ENCODE data around the gene LMNTD2. TPM values are rescaled to one million over a fixed set of nuclear protein-coding genes. Genes with fewer than 3 reads are reported as not detected.

LMNTD2 gene
- total RNA-seq, 2 experiments from 2014 or later = 2.7 to 4.9 TPM

DNA sequence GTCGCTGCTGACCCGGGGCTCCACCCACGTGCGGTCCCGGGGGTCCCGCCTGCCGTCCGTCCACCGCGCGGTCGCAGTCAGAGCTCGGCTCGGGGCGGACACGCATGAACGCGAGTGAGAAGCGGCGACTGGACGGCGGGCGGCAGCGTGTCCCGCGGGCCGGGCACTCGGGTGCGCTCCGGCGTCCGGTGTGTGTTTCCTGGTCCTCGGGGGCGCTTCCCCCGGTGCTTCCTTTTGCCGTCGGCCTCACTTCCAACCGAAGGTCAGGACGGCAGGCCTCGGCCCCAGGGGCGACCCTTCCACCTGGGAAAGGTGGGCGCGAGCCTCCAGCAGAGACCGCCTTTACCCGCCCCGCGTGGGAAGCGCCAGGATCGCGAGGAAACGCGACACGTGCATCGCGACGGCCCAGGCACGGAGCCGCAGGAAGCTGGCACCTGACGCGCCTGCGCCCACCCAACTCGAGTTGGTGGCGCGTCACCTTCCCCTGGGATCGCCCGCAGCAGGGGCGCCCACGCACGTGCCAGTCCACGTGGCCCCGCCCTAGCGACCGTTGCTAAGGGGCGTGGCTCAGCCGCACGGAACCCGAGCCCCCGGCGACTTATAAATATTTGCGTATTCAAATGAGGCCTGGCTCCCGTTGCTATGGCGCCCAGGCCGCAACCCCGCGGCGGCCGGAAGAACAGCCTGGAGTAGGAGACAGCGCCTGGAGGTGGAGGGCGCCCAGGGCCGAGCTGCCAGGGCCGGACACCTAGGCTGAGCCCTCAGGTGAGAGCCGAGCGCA is 23.5 kb downstream of the LMNTD2 start, which contains the start of gene LRRC56:
LRRC56 (plus strand) TSS at position 687 of the 781 bp plus-strand sequence. CDS start 3,158 bp downstream, outside the sequence.
- intact Hi-C loops (cut with DNase I, micrococcal nuclease) = loop anchor here in 1 of 2 experiments (1.0 to 5.0 kb wide), 2 partner anchors 18 to 185 kb away; no protein-coding TSS in a partner anchor
- peak within 1 kb of the TSS; percentile 79 for H3K4me3 Mint-ChIP-seq
- ChIA-PET CTCF (interaction anchor here (1.2 to 1.4 kb wide), 3 partner anchors 9 to 88 kb away, joined by 3 to 7 read pairs (median 5); no protein-coding TSS in a partner anchor), POLR2A (interaction anchor here (1.1 kb wide), 1 partner anchor 330 kb away, joined by 4 read pairs; the partner anchor contains the start of genes BET1L and RIC8A)
- ATAC-seq (peak; percentile 17), DNase-seq (peak; percentile 91)
- peaks cover under 1% of the 10 kb centered on the region for H3K36me3 Mint-ChIP-seq (ENCODE audit: low read depth)
- peak within 1 kb of the TSS; percentile 81 for H3K27ac Mint-ChIP-seq
- peaks cover 17% of the 10 kb centered on the region for H3K4me1 Mint-ChIP-seq
- H3K27me3 Mint-ChIP-seq = no peaks in the 10 kb centered on the region
- H3K9me3 Mint-ChIP-seq (ENCODE audit: low read depth) = no peaks in the 10 kb centered on the region

GRCh38 chr11:535519-536454 is 24.8 kb downstream of the LMNTD2 start, which contains the start of gene HRAS:
Gene HRAS (minus strand): TSS chr11:535576.
- intact Hi-C loops (cut with DNase I, micrococcal nuclease) = loop anchor here (1.0 to 5.0 kb wide), 16 partner anchors 17 to 375 kb away; partner anchors contain the start of genes CHID1 (in 1 of the 2), DEAF1 (in 1 of the 2), IRF7 (in 1 of the 2) and LMNTD2 (in 1 of the 2)
- ATAC-seq = peak; percentile 93
- Mint-ChIP-seq H3K27ac (peak within 1 kb of the TSS; percentile 81), H3K27me3 (no peaks in the 10 kb centered on the region), H3K36me3 (ENCODE audit: low read depth) (peaks cover 1% of the 10 kb centered on the region), H3K9me3 (ENCODE audit: low read depth) (no peaks in the 10 kb centered on the region), H3K4me1 (peaks cover 17% of the 10 kb centered on the region), H3K4me3 (peak within 1 kb of the TSS; percentile 79)
- POLR2A ChIA-PET = interaction anchor here (0.7 to 1.2 kb wide), 4 partner anchors 17 to 328 kb away, joined by 3 to 6 read pairs (median 4); partner anchors contain the start of genes BET1L and RIC8A
- peak; percentile 98 for DNase-seq
- CTCF ChIA-PET = interaction anchor here (0.6 to 1.4 kb wide), 11 partner anchors 10 to 785 kb away, joined by 3 to 7 read pairs (median 4); no protein-coding TSS in a partner anchor

GRCh38 chr11:535210-535518 is 25.4 kb downstream of the LMNTD2 start:
- H3K4me1 Mint-ChIP-seq = peaks cover 17% of the 10 kb centered on the region
- no peak overlapping the region for H3K27ac Mint-ChIP-seq
- H3K4me3 Mint-ChIP-seq = no peak overlapping the region
- H3K36me3 Mint-ChIP-seq (ENCODE audit: low read depth) = peaks cover 1% of the 10 kb centered on the region
- no peaks in the 10 kb centered on the region for H3K27me3 Mint-ChIP-seq
- POLR2A ChIA-PET = interaction anchor here (1.2 kb wide), 1 partner anchor 29 kb away, joined by 3 read pairs; no protein-coding TSS in a partner anchor
- intact Hi-C loops (cut with DNase I, micrococcal nuclease) = loop anchor here (1.0 to 5.0 kb wide), 16 partner anchors 17 to 375 kb away; partner anchors contain the start of genes CHID1 (in 1 of the 2), DEAF1 (in 1 of the 2), IRF7 (in 1 of the 2) and LMNTD2 (in 1 of the 2)
- DNase-seq = no peak
- CTCF ChIA-PET = interaction anchor here (0.6 to 1.1 kb wide), 2 partner anchors 16 to 19 kb away, joined by 3 read pairs; no protein-coding TSS in a partner anchor
- ATAC-seq = peak; percentile 15
- H3K9me3 Mint-ChIP-seq (ENCODE audit: low read depth) = no peaks in the 10 kb centered on the region

- Mint-ChIP-seq H3K36me3 (ENCODE audit: low read depth) (peaks cover 1% of the 10 kb centered on the region), H3K27ac (no peak overlapping the region), H3K4me1 (peaks cover 17% of the 10 kb centered on the region), H3K4me3 (peak overlapping the region; percentile 67), H3K27me3 (no peaks in the 10 kb centered on the region), H3K9me3 (ENCODE audit: low read depth) (no peaks in the 10 kb centered on the region)
- ATAC-seq (no peak), DNase-seq (peak; percentile 63)
- ChIA-PET POLR2A (no interaction called here), CTCF (interaction anchor here (0.6 to 1.3 kb wide), 3 partner anchors 16 to 20 kb away, joined by 3 to 6 read pairs (median 3); no protein-coding TSS in a partner anchor)
- intact Hi-C loops (cut with DNase I, micrococcal nuclease) = loop anchor here (1.0 to 5.0 kb wide), 16 partner anchors 16 to 376 kb away; partner anchors contain the start of genes CHID1 (in 1 of the 2), DEAF1 (in 1 of the 2), IRF7 (in 1 of the 2) and LMNTD2 (in 1 of the 2)
These were observed 25.9 kb downstream of the LMNTD2 start for GRCh38 chr11:534396-535209.

- CTCF ChIA-PET = interaction anchor here (1.3 kb wide), 1 partner anchor 15 kb away, joined by 6 read pairs; no protein-coding TSS in a partner anchor
- H3K36me3 Mint-ChIP-seq (ENCODE audit: low read depth) = peaks cover 1% of the 10 kb centered on the region
- no peaks in the 10 kb centered on the region for H3K9me3 Mint-ChIP-seq (ENCODE audit: low read depth)
- H3K4me3 Mint-ChIP-seq = peak overlapping the region; percentile 67
- H3K27me3 Mint-ChIP-seq = no peaks in the 10 kb centered on the region
- POLR2A ChIA-PET = no interaction called here
- H3K27ac Mint-ChIP-seq = no peak overlapping the region
- intact Hi-C loops (cut with DNase I, micrococcal nuclease) = no loop called here
- peaks cover 17% of the 10 kb centered on the region for H3K4me1 Mint-ChIP-seq
- ATAC-seq = no peak
- DNase-seq = peak; percentile 12
These were observed 26.7 kb downstream of the LMNTD2 start for GRCh38 chr11:533586-534395.

GRCh38 chr11:532986-533585 is 27.5 kb downstream of the LMNTD2 start:
- POLR2A ChIA-PET = no interaction called here
- Mint-ChIP-seq H3K9me3 (ENCODE audit: low read depth) (no peaks in the 10 kb centered on the region), H3K27me3 (no peaks in the 10 kb centered on the region), H3K4me3 (no peak overlapping the region), H3K27ac (no peak overlapping the region), H3K36me3 (ENCODE audit: low read depth) (peaks cover 1% of the 10 kb centered on the region), H3K4me1 (peaks cover 17% of the 10 kb centered on the region)
- intact Hi-C loops (cut with DNase I, micrococcal nuclease) = no loop called here
- CTCF ChIA-PET = interaction anchor here (1.3 kb wide), 1 partner anchor 14 kb away, joined by 6 read pairs; no protein-coding TSS in a partner anchor
- no peak for ATAC-seq
- no peak for DNase-seq

- no peak overlapping the region for H3K4me3 Mint-ChIP-seq
- H3K36me3 Mint-ChIP-seq (ENCODE audit: low read depth) = peaks cover 1% of the 10 kb centered on the region
- peaks cover 12% of the 10 kb centered on the region for H3K4me1 Mint-ChIP-seq
- no peaks in the 10 kb centered on the region for H3K27me3 Mint-ChIP-seq
- no peaks in the 10 kb centered on the region for H3K9me3 Mint-ChIP-seq (ENCODE audit: low read depth)
- no peak overlapping the region for H3K27ac Mint-ChIP-seq
- ChIA-PET POLR2A (no interaction called here), CTCF (interaction anchor here (0.6 kb wide), 1 partner anchor 15 kb away, joined by 3 read pairs; no protein-coding TSS in a partner anchor)
- no peak for ATAC-seq
- intact Hi-C loops (cut with DNase I, micrococcal nuclease) = no loop called here
- DNase-seq = no peak
These were observed 28.0 kb downstream of the LMNTD2 start for GRCh38 chr11:532527-532985.

DNA sequence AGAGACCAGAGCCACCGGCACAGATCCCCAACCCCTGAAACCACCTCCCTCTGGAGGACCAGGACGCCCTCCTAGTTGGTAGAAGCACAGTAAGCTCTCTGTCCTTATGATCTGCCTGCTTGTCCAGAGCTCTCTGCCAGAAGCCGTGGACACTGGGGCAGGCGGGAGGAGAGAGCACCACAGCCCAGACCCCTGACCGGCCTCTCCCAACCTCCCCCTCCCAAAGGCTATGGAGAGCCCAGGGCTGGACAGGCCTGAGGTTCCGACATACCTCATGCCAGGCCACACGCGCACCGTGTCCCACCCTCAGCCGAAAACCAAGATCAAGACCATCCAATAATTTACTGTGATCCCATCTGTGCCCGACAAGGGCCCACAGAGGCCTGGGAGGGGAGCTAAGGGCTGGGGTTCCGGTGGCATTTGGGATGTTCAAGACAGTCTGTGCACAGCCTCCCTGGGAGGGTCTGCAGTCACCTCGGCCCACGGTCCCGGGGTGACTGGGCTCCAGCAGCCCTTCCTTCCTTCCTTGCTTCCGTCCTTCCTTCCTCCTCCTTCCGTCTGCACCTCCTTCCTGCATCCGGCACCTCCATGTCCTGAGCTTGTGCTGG is 28.5 kb downstream of the LMNTD2 start:
- H3K4me1 Mint-ChIP-seq = peaks cover 9% of the 10 kb centered on the region
- ChIA-PET CTCF (interaction anchor here (0.6 kb wide), 1 partner anchor 15 kb away, joined by 3 read pairs; no protein-coding TSS in a partner anchor), POLR2A (interaction anchor here (0.6 kb wide), 1 partner anchor 287 kb away, joined by 3 read pairs; the partner anchor contains the start of gene PNPLA2)
- intact Hi-C loops (cut with DNase I, micrococcal nuclease) = no loop called here
- DNase-seq (no peak), ATAC-seq (no peak)
- no peaks in the 10 kb centered on the region for H3K9me3 Mint-ChIP-seq (ENCODE audit: low read depth)
- no peaks in the 10 kb centered on the region for H3K27me3 Mint-ChIP-seq
- H3K4me3 Mint-ChIP-seq = no peak overlapping the region
- H3K27ac Mint-ChIP-seq = no peak overlapping the region
- H3K36me3 Mint-ChIP-seq (ENCODE audit: low read depth) = peaks cover 1% of the 10 kb centered on the region

All from activated CD4-positive, alpha-beta T cell treated with anti-CD3 and anti-CD28 coated beads for 36 hours (primary cell).